ENCODE measurements around the gene CDKAL1. TPM values are rescaled to one million over a fixed set of nuclear protein-coding genes. Genes with fewer than 3 reads are reported as not detected.

The CDKAL1 gene
- polyA plus RNA-seq, 2 of the 4 experiments (the other 2 are of a cell fraction): 4.7 to 8.3 TPM

DNA sequence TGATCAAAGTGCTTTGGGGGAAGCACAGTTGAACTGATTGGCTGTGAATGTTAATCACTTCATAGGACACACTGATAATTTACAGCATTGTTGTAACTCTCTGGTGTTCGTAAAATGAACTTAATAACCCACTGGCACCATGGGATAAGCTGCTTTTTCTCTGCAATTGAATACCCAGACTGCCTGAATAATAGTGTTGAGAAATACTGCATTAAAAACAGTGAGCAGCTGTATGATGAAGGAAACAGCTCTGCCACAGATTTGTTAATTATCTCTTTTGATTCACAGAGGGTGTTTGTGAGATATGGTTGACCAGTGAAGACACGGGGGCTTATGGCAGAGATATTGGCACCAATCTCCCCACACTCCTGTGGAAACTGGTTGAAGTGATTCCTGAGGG, 420.9 kb downstream of the CDKAL1 start:
- H3K9me3 ChIP-seq: no peaks in the 10 kb centered on the region
- 96% methylated on average over 2 of the region's 2 CpGs for WGBS (ENCODE audit: missing lambda C conversion rate)
- no peaks in the 10 kb centered on the region for H3K4me1 ChIP-seq
- TF ChIP-seq ELK1 (IDR thresholded peaks at IDR 0.05; ENCODE audit: low read depth, low read length) (no peak), MAX (IDR thresholded peaks at IDR 0.05) (no peak), GATA3 (IDR thresholded peaks at IDR 0.05; ENCODE audit: borderline replicate concordance) (no peak), BHLHE40 (IDR thresholded peaks at IDR 0.05; ENCODE audit: low read depth, low read length) (no peak), RAD21 (conservative IDR thresholded peaks at IDR 0.05 in 1 of 2, IDR thresholded peaks at IDR 0.05 in 1 of 2) (no peak), ESRRA (IDR thresholded peaks at IDR 0.05; ENCODE audit: borderline replicate concordance, low read length) (no peak), CBX8 (IDR thresholded peaks at IDR 0.05) (no peak), REST (IDR thresholded peaks at IDR 0.05) (no peak), E2F6 (IDR thresholded peaks at IDR 0.05; ENCODE audit: borderline replicate concordance, low read depth) (no peak), HEYL (CRISPR knock-in tag; IDR thresholded peaks at IDR 0.05) (no peak), NR3C1 (IDR thresholded peaks at IDR 0.05) (no peak)
- TF ChIP-seq, protein P1, sequence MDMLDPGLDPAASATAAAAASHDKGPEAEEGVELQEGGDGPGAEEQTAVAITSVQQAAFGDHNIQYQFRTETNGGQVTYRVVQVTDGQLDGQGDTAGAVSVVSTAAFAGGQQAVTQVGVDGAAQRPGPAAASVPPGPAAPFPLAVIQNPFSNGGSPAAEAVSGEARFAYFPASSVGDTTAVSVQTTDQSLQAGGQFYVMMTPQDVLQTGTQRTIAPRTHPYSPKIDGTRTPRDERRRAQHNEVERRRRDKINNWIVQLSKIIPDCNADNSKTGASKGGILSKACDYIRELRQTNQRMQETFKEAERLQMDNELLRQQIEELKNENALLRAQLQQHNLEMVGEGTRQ (IDR thresholded peaks at IDR 0.05): no peak
- no peak overlapping the region for H3K4me2 ChIP-seq
- DNase-seq (ENCODE audit: low read depth in 1 of 2, low spot score in 1 of 2): no peak
- no peak for FAIRE-seq
- no peak overlapping the region for H3K27ac ChIP-seq
- POLR2A ChIA-PET: no interaction called here
- no peak for ATAC-seq
- H3K4me3 ChIP-seq: no peak overlapping the region
- CTCF ChIA-PET: no interaction called here

GRCh38 chr6:20955751-20956150, 421.5 kb downstream of the CDKAL1 start:
- no peak for FAIRE-seq
- POLR2A ChIA-PET: no interaction called here

More at GRCh38 chr6:20955751-20956150, 421.5 kb downstream of the CDKAL1 start:
- Histone ChIP-seq H3K9me3 (no peaks in the 10 kb centered on the region), H3K4me1 (no peaks in the 10 kb centered on the region), H3K4me3 (no peak overlapping the region), H3K4me2 (no peak overlapping the region), H3K27ac (no peak overlapping the region)
- WGBS (ENCODE audit: missing lambda C conversion rate): 94% methylated on average over 4 of the region's 4 CpGs
- ATAC-seq: no peak
- DNase-seq (ENCODE audit: low read depth in 1 of 2, low spot score in 1 of 2): no peak
- CTCF ChIA-PET: no interaction called here
- TF ChIP-seq RARB (CRISPR knock-in tag; IDR thresholded peaks at IDR 0.05): no peak
- no peak for TF ChIP-seq NFE2L2 (conservative IDR thresholded peaks at IDR 0.05; ENCODE audit: low read length)
- TF ChIP-seq FOSL2 (IDR thresholded peaks at IDR 0.05): no peak
- TF ChIP-seq FOSL2 (CRISPR knock-in tag; IDR thresholded peaks at IDR 0.05): no peak
- TF ChIP-seq CHD4 (IDR thresholded peaks at IDR 0.05; ENCODE audit: borderline replicate concordance): no peak
- TF ChIP-seq RAD21 (conservative IDR thresholded peaks at IDR 0.05 in 1 of 2, IDR thresholded peaks at IDR 0.05 in 1 of 2): no peak
- TF ChIP-seq HDAC2 (IDR thresholded peaks at IDR 0.05): no peak
- TF ChIP-seq FOSB (CRISPR knock-in tag; IDR thresholded peaks at IDR 0.05): no peak
- TF ChIP-seq ZSCAN20 (CRISPR knock-in tag; IDR thresholded peaks at IDR 0.05): no peak
- TF ChIP-seq TFCP2L1 (CRISPR knock-in tag; IDR thresholded peaks at IDR 0.05): no peak
- no peak for TF ChIP-seq EHF (CRISPR knock-in tag; IDR thresholded peaks at IDR 0.05)
- TF ChIP-seq EHMT2 (IDR thresholded peaks at IDR 0.05; ENCODE audit: low read depth): no peak
- no peak for TF ChIP-seq CHD2 (IDR thresholded peaks at IDR 0.05; ENCODE audit: low read length, partially characterized antibody)
- no peak for TF ChIP-seq CBX8 (IDR thresholded peaks at IDR 0.05)
- TF ChIP-seq, protein P2, sequence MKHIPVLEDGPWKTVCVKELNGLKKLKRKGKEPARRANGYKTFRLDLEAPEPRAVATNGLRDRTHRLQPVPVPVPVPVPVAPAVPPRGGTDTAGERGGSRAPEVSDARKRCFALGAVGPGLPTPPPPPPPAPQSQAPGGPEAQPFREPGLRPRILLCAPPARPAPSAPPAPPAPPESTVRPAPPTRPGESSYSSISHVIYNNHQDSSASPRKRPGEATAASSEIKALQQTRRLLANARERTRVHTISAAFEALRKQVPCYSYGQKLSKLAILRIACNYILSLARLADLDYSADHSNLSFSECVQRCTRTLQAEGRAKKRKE (CRISPR knock-in tag; IDR thresholded peaks at IDR 0.05; ENCODE audit: low read depth): no peak
